Measurements from ENCODE around the gene GOLGA8B.
"Not testable (repeated sequence)": the region's sequence is repeated elsewhere in the genome, so short reads cannot be mapped to it uniquely, and the experiment has no call there.

GOLGA8B gene

GRCh38 chr15:34554716-34555115 is 28.7 kb downstream of the GOLGA8B start:
- not testable (repeated sequence) for DNase-seq

GRCh38 chr15:34554126-34554525 is 29.3 kb downstream of the GOLGA8B start:
- DNase-seq, result not testable (repeated sequence)

GRCh38 chr15:34550129-34550528 is 33.3 kb downstream of the GOLGA8B start:
- not testable (repeated sequence) for DNase-seq

GRCh38 chr15:34549381-34549809 is 34.1 kb downstream of the GOLGA8B start:
- DNase-seq, result not testable (repeated sequence)

- DNase-seq, result not testable (repeated sequence)
Observed at GRCh38 chr15:34543860-34544649, 39.4 kb downstream of the GOLGA8B start.

GRCh38 chr15:34535857-34536256 is 47.6 kb downstream of the GOLGA8B start:
- DNase-seq, result not testable (repeated sequence)
